ENCODE data around the gene IRX4.
"Not testable (repeated sequence)": the region's sequence is repeated elsewhere in the genome, so short reads cannot be mapped to it uniquely, and the experiment has no call there.

The IRX4 gene

GRCh38 chr5:1856596-1857255 lies 26.0 kb downstream of the IRX4 start:
- no peak for DNase-seq

DNA sequence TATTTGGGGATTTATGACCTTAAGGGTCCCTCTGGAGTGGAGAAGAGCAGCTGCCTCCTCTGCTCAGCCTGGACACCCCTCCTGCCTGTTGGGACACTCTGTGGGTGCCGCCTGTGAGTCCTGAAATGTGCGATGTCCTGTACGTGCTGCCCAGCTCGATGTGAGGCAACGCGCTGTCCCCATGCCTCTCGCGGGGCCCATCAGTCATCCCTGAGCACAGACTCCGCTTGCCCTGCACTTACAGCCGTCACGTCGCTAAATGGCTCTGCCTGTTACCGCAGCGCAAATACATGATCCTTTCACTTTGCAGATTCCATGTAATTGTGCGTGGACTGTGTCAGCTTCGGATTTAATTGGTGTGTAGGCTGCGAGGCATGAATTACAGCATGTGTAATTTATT lies 27.1 kb downstream of the IRX4 start:
- DNase-seq: no peak

DNA sequence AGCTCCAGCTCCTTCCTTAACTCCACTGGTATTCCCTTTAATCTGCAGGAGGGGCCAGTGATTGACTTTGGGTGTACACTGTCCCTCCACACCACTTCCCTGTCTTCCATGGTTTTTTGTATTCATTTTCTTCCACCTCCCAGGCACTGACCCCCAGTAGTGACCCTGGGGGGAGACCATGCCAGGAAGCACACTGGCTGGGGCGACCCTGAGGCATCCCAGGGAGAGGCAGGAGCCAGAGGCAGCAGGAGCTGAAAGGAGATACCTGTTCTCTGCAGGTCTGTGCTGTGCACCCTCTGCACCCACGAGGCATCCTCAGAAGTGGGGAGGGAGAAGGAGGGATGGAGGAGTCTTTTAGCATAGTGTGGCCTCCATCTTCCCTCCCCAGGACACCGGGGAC lies 27.6 kb downstream of the IRX4 start:
- no peak for DNase-seq

- DNase-seq: no peak
These were observed 29.2 kb downstream of the IRX4 start for GRCh38 chr5:1853531-1853930.

DNA sequence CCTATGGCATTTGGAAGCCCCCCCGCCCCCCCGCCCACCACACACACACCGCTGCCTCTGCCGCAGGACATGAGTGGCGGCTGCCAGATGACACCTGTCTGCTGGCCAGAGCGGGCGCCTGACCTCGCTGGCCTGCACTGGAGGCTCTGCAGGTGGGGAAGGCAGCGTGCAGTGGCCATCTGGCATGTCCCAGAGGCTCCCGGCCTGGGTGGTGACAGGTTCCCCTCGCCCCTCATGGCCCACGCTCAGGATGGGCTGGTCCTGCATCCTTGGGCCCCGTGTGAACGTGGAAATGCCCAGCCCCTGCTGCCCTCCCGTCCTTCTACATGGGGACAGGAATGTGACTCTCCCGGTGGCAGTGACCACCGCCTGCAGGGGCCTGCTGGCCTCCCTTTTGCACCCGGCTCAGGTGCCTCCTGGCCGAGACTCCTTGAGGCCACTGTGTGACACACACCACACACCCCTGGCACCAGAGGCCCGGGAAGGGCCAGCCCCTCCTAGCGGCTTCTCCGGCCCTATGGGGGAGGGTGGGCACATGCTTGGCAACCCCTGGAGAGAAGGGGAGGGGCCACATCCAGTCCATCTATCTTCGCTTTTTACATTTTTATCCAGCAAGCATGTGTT lies 30.3 kb downstream of the IRX4 start:
- DNase-seq: no peak

DNA sequence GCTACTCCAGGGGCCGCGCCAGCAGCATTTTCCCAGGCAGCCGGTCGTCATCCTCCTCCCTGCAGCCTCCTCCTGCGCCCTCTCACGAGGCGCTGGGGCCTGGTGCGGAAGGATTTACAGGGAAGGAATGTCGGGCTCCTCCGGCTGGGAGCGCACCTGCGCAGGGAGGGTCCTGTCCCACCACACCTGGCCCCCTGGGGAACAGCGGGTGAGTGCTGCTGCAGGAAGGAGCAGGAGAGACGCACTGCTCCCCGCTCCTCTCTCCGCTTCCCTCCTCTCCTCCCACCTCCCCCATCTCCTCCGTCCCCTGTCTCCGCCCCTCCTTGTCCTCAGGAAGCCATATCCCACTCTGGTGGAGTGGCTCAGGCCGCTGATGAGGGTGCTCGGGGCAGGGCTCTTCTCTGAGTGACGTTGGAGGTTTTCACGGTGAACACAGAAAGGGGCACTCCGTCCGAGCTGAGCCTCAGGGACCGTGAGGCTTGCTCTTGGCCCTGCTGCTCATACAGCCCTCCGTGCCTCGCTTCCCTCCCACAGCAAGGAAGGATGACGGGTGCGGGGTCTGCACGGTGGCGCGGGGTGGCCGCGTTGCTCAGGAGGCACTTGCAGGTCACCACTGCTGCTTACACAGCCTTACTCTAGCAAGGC lies 31.3 kb downstream of the IRX4 start:
- no peak for DNase-seq

DNA sequence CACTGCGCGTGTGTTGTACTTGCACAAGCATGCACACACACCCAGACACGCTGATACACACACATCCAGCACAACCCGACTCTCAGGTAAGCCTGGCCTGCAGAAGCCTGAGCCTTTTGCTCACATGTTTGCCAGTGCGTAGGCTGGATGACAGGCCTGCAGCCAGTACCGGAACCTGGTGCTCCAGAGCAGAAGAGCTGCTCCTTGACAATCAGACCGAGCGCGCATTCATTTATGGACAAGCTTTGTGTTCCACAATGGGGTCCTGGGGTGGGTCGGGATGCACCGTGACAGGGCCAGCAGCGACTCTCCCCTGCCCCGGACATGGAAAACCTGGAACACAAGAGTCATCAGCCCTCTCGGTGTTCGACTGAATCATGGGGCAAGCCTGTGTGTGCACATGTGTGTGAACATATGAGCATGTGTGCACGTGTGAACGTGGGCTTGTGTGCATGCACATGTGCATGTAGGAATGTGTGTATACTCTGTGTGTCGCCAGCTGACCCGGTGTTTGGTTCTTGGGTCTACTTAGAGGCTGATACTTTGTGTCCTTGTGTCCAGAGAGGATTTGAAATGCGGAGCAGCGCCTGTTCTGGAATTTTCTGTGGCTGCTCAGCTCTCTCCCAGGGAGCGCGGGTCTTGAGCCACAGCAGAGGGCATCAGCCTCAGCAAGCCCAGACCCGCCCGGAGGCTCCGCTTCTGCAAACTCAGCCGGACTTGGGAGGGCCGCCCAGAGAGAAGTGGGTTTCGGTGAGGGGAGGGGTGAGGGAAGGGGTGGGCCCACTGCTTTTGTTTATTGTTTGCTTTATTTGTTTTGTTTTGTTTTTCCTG lies 32.2 kb downstream of the IRX4 start:
- DNase-seq: no peak

GRCh38 chr5:1847611-1848010 lies 35.1 kb downstream of the IRX4 start:
- DNase-seq: no peak

DNA sequence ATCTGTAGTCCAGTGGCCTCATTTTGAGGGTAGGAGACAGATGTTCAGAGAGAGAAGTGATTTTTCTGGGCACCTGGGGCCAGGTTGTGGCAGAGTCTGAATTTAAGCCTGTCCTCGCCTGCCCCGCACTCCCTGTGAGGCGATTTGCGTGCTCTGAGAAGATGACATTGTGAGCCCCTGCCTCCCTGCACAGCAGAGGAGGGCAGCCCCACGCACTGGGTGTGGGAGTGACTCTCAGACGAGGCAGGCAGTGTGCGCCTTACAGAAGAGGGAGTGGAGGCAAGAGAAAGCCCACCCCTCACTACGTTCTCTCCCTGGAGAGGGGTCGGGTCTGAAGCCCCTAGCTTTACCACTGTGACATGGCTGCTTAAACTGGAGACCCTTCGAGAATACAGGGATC lies 35.7 kb downstream of the IRX4 start:
- no peak for DNase-seq

DNA sequence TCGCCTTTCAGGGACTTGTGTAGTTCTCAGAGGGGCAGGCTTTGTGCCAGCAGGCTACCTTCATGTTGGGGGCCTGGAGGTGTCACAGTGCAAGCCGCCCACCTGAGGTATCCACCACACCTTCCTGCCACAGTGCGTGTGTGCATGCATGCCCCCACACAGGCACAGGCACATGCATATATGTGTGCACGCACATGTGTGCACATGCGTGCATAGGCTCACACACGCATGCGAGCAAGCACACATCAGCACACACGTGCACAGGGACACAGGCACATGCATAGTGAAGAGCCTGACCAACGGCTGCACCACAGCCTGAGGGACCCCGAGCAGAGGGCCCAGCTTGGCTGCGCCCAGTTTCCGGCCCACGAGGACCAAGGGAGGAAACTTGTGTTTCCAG lies 36.1 kb downstream of the IRX4 start:
- no peak for DNase-seq

GRCh38 chr5:1845696-1846095 lies 37.0 kb downstream of the IRX4 start:
- no peak for DNase-seq

- no peak for DNase-seq
These were observed 37.9 kb downstream of the IRX4 start for GRCh38 chr5:1844708-1845436.

DNA sequence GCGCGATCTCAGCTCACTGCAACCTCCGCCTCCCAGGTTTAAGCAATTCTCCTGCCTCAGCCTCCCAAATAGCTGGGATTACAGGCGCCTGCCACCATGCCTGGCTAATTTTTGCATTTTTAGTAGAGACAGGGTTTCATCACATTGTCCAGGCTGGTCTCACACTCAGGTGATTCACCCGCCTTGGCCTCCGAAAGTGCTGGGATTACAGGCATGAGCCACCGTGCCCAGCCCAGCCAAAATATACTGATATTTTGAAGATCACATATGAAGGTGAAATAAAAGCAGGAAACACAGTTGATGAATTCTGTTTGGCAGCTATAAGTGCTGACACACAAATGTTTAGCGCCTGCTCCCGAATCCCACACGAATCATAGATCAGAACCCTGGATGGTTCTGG lies 39.0 kb downstream of the IRX4 start:
- DNase-seq: not testable (repeated sequence)

DNA sequence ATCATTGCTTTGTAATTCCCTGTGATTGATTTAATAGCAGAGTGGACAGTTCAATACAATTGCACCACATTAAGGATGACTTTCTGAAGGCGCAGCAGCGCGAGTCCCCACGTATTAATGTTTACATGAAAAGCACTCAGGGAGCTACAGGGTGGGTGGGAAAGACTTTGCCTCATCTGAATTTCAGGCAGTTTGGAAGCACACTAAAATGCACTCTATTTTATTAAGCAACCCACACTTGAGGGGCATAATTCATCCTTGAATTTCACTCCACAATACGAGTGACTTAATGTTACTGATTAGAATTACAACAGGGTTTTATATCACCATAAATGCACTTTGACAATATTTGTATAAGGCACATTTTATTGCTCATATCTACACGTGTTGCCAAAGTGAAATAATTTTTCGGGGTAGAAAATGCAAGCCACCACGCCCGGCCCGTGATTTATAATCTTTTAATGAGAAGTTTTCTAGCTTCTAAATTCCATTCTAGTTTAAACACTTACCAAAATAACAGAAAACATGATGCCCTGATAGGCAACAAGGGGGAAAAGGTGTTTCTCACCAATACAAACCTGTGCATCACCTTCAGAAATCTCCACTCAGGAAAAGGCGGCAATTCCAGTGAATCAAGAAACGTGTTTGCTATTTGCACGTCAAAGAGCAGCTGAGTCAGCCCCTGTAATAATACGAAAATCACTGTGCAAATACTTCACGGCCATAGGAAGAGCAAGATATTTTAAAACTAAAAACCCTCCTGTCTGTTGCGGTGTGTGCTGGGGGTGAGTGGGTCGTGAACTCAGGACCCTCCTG lies 40.5 kb downstream of the IRX4 start:
- no peak for DNase-seq

GRCh38 chr5:1840741-1841521 lies 41.8 kb downstream of the IRX4 start:
- no peak for DNase-seq

GRCh38 chr5:1840071-1840547 lies 42.6 kb downstream of the IRX4 start:
- DNase-seq: no peak

DNA sequence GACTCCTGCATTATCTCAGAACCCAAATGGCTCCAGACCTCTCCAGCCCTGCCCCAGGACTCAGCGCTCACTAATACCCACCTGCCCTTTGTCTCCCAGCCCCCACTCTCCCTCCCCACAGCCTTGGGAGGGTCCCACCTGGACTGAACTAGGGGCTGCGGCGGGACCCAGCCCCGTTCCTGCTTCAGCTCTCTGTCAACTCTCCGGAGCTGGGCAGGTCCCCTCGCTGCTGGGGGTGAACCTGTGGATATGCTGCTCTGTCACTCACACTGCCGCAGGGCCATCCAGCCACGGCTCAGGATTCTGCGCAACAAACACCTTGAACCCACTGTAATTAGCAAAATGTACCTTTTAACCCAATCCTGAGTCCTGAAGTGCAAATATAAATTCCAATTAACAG lies 44.7 kb downstream of the IRX4 start:
- DNase-seq: no peak

- DNase-seq: no peak
These were observed 45.5 kb downstream of the IRX4 start for GRCh38 chr5:1836891-1837880.

DNA sequence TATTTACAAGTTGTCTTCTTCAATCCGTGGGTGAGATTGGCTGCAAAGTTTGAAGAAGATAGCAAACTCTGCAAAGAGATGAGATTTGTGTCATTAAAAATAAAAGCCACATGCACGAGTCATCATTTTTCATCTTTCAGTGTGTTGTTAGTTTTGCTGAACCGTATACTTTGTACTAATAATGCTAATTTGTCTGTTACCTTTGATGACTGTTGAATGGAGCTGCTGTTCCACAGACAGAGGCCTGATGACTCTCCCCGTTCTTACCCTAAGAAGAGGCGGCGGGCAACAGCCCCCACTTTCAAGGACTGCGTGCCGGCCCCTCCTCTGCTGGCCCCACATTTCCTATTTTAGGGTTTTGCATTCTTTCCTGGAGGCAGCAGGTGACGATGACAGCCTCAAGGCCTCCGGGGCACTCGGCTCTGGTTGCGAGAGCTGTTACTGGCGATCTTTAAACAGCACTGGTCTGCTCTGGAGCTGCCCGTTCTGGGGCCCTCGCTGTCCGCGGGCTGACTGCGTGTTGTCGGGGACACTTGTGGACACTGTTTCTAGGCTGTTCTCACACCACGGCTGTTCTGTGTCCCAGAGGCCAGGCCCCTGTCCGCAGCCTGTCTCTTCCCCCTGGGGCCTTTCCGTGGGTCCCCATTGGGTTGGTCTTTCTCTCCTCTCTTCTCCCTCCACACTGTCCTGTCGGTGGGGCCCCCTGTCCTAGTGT lies 46.4 kb downstream of the IRX4 start:
- DNase-seq: no peak
